A549 (cell line): Measurements from ENCODE around the gene GNB4.

Experiments
- BHLHE40 ChIP-seq: IDR thresholded peaks from 2 replicates; pipeline ENCODE4 v1.6.1; 2012; ENCODE audit warnings: low read depth, low read length, inconsistent platforms
- CTCF ChIP-seq: fragments of >200 bp; sonication (Bioruptor Twin); formaldehyde crosslinking; IDR thresholded peaks from 3 replicates; pipeline ENCODE4 v1.5.1; 2016
- EHMT2 ChIP-seq: fragments of 200-600 bp; sonication (generic); IDR thresholded peaks from 2 replicates; pipeline ENCODE4 v1.6.1; 2016; ENCODE audit warnings: antibody characterized with exemption, low read depth, mild to moderate bottlenecking, moderate library complexity
- EP300 ChIP-seq, 2 experiments: fragments of >200 bp; sonication (Bioruptor Twin); formaldehyde crosslinking; IDR thresholded peaks; 2 replicates in 1 of 2; 3 replicates in 1 of 2; pipeline ENCODE4 v1.6.1; 2016 to 2017
- MAFK ChIP-seq: fragments of 450-650 bp; IDR thresholded peaks from 2 replicates; pipeline ENCODE4 v1.6.1; 2014; ENCODE audit not compliant: partially characterized antibody
- MYC ChIP-seq: IDR thresholded peaks from 2 replicates; pipeline ENCODE4 v1.6.1; 2012; ENCODE audit warnings: mild to moderate bottlenecking, inconsistent platforms, low read length, improper control_type of control experiment, borderline replicate concordance
- POLR2A ChIP-seq: IDR thresholded peaks from 2 replicates; pipeline ENCODE4 v1.6.1; 2012; ENCODE audit warnings: mild to moderate bottlenecking, low read length
- RAD21 ChIP-seq, 2 experiments: fragments of >200 bp in 1 of 2; sonication (Bioruptor Twin) in 1 of 2; formaldehyde crosslinking in 1 of 2; IDR thresholded peaks in 1 of 2; conservative IDR thresholded peaks in 1 of 2; 2 replicates in 1 of 2; 3 replicates in 1 of 2; pipeline ENCODE4 v1.6.1; 2012 to 2018; ENCODE audit warnings: inconsistent platforms in 1 of 2
- RARB ChIP-seq: fragments of 250-450 bp; sonication (Bioruptor Pico); IDR thresholded peaks from 2 replicates; pipeline ENCODE4 v1.8.0; 2021; ENCODE audit warnings: mild to moderate bottlenecking, moderate library complexity
- USF2 ChIP-seq: fragments of 450-650 bp; IDR thresholded peaks from 2 replicates; pipeline ENCODE4 v1.6.1; 2014; ENCODE audit warnings: antibody characterized with exemption

- no peak for TF ChIP-seq RARB
- no peak for TF ChIP-seq EHMT2
- TF ChIP-seq CTCF: no peak
- no peak for TF ChIP-seq MAFK
- no peak for TF ChIP-seq POLR2A
- TF ChIP-seq BHLHE40: no peak
- no peak for TF ChIP-seq EP300 (IDR thresholded peaks at IDR 0.05)
- TF ChIP-seq USF2: no peak
- TF ChIP-seq RAD21 (conservative IDR thresholded peaks at IDR 0.05 in 1 of 2, IDR thresholded peaks at IDR 0.05 in 1 of 2): no peak
- TF ChIP-seq MYC: no peak
Observed at GRCh38 chr3:179493260-179493659, 42.0 kb upstream of the GNB4 start.
